ENCODE measurements around the gene KRT15.

GRCh38 chr17:41516147-41516829 is 2.4 kb downstream of the KRT15 start:
- TF ChIP-seq YY1 (IDR thresholded peaks at IDR 0.05; ENCODE audit: low read depth), result no peak
- TF ChIP-seq, protein P1, sequence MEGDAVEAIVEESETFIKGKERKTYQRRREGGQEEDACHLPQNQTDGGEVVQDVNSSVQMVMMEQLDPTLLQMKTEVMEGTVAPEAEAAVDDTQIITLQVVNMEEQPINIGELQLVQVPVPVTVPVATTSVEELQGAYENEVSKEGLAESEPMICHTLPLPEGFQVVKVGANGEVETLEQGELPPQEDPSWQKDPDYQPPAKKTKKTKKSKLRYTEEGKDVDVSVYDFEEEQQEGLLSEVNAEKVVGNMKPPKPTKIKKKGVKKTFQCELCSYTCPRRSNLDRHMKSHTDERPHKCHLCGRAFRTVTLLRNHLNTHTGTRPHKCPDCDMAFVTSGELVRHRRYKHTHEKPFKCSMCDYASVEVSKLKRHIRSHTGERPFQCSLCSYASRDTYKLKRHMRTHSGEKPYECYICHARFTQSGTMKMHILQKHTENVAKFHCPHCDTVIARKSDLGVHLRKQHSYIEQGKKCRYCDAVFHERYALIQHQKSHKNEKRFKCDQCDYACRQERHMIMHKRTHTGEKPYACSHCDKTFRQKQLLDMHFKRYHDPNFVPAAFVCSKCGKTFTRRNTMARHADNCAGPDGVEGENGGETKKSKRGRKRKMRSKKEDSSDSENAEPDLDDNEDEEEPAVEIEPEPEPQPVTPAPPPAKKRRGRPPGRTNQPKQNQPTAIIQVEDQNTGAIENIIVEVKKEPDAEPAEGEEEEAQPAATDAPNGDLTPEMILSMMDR (IDR thresholded peaks at IDR 0.05), result no peak

Measured in SK-N-SH (cell line).